Measurements from ENCODE around the gene RBM4B. TPM values are rescaled to one million over a fixed set of nuclear protein-coding genes. Genes with fewer than 3 reads are reported as not detected.
"Not testable (repeated sequence)": the region's sequence is repeated elsewhere in the genome, so short reads cannot be mapped to it uniquely, and the experiment has no call there.

Gene RBM4B
- polyA plus RNA-seq, 1 donor = 78.4 TPM

- DNase-seq = no peak
Observed at GRCh38 chr11:66646828-66647227, 30.9 kb downstream of the RBM4B start.

GRCh38 chr11:66643745-66644437, 33.8 kb downstream of the RBM4B start:
- no peak for DNase-seq

DNA sequence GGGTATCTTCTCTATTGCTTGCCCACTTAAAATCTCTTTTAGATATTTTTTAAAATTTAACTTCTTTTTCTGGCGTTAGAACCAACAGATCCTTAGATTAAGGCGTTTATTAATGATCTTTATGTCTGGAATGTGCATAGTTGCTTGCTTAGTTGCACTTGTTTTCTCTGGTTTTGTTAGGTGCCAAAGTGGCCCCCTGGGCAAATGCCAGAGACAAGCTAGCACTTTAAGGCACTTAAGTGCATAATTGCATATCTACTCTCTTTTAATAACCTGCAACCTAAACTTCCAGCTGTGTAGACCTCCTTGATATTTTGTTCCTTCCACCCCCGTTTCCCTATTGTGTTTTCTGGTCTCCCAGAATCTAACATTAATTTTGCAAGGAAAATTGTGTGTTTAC, 35.9 kb downstream of the RBM4B start:
- no peak for DNase-seq

DNA sequence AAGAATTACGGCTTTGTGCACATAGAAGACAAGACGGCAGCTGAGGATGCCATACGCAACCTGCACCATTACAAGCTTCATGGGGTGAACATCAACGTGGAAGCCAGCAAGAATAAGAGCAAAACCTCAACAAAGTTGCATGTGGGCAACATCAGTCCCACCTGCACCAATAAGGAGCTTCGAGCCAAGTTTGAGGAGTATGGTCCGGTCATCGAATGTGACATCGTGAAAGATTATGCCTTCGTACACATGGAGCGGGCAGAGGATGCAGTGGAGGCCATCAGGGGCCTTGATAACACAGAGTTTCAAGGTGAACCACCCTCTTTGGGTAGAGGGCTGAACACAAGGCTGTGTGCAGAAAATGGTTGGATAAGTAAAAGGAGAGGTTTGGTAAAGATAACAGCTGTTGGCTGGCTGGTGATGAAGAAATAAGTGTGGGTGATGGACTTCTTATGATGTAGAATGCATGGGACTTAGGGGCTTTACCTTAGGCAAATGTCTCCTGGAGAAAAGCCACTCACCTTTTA, 37.8 kb downstream of the RBM4B start:
- DNase-seq = not testable (repeated sequence)

- peak; percentile 36 for DNase-seq
Observed at GRCh38 chr11:66639066-66639813, 38.4 kb downstream of the RBM4B start.

DNA sequence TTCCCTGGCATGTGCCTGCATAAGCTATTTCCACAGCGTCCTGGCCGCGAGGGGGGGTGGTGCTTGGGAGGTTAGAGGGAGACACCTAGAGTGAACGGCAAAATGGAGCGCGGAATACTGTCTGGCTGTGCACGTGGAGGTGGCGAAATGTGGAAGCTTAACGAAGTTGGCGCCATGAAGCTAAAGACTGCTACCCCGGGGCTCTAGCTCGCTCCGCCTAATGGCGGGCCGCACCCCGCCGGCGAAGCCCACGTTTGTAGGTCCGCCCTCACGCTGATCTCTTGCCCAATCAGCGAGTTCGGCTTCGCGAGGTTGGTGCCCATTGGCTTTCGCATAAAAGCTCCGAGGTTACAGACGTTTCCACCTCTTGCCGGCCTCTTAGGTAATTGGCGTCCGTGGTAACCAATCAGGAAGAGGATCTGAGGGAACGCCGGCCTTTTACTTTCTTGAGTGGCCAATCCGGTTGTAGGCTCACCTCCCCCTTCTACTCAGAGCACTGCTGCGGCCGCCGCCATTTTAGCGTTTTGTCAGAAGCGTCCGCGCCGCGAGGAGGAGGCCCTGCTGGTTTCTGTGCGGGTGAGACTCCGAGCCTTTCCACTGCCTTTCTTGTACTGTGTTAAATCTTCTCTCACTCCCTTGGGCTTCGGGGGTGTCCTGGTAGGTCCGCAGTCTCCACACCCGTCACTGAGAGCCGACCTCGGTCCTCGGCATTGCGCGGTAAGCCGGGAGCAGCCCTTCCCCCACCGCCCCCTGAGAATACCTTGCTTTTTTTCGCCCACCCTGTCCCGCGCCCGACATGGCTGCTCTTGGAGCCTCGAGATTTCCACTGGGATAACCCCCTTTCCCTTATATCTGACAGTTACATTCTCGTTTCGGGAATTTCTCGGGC, 39.3 kb downstream of the RBM4B start, which contains the start of gene RBM4:
RBM4 (plus strand) TSS at position 527 of the 889 bp plus-strand sequence. CDS start 1,009 bp downstream, outside the sequence.
- peak; percentile 100 for DNase-seq

DNA sequence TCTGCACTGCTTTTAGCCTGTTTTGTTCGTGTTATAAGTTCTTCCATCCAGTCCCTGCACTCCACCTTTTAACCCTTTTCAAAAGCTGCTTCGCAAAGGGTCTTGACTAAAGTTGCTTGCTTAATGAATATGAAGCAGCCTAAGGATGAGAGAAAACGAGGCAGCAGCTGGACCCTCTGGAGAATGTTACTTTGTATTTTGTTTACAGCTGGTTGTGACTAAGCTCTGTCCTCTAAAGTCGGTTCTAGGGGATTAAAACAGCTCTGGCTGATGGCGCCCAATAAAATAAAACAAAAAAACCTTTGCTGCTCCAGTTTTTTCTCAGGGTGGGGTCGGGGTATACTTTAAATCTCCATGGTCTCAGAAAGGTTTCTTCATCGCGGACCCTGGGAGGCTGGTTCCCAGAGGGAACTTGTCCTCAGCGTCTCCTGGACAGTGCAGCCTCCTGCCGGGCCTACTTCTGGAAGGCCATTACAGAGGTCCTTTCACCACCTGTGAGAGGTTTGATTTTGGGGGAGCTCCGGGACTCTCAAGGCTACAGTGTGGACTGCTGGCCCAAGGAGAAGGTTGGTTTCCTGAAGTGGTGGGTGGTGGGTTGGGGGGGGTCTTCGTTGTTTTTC, 40.0 kb downstream of the RBM4B start:
- DNase-seq = no peak

DNA sequence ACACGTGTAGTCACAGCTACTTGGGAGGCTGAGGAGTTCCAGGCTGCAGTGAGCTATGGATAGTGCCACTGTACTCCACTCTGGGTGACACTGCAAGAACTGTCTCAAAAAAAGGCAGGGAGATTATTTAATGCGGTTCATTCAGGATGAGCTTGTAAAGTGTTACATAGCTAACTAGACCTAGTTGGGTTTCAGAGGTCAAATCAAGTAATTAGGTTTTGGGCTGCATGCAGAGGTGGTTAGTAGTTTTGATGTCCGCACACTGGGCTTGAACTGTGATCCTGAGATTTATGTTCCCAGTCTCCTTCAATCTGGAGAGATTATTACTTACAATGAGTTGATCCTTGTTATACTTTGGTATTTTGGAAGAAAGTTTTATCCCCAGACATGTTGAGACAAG, 41.3 kb downstream of the RBM4B start:
- no peak for DNase-seq

GRCh38 chr11:66632952-66633351, 44.7 kb downstream of the RBM4B start:
- DNase-seq = no peak

DNA sequence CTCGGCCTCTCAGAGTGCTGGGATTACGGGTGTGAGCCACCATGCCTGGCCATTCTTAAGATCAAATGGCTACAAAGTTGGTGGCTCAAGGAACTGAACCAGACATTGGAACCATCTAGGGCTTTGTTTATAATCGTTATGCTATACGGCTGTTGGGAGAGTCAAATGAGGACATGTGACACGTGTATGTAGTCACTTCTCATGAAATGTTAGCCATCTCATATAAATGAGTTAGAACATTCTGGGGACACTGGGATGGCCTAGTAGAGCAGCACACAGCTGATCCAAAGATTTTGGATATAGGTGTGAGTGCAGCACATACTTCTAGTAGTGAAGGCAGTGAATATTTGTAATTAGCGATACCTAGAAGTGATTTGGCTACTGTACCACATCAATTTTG, 45.8 kb downstream of the RBM4B start:
- DNase-seq = no peak

DNA sequence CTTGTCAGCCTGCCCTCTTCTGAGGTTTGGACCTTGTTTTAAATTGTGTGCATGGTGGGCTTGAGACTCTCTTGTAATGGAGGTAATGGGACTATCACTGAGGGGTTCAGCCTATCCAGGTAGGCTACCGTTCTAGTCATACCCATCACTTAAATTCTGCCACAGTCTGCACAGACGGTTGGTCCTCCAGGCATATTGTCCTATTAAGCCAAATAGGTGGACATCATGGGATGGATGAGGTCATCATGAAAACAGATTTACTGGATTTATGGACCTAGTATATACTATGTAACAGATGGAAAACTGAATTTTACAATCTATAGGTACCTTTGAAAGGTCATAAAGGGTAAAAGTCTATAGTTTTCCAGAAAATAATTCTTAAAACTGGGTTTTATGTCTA, 48.3 kb downstream of the RBM4B start:
- DNase-seq = no peak

DNA sequence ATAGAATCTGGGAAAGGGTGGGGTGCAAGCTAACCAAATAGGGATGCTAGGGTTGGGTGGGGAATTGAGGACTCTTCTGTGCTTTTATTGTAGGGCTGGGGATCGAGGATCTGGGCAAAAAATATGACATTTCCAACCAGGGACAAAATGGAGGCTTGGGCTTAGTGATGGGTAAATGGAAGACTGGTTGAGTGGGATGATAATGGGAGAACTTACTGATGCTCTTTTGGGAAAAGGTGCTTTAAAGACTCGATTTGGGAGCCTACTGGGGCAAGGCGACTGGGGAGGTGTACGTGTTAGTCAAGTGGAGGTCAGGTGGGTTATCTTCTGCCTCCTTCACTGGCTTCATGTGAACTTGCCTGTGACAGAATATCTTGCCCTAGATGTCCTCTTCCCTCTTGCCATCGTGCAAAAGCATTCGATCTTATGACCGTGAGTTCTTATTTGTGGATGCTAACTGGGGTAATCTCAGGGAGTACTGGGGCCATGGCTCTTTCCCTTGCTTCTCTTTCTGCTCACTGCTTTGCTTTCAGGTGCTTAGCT, 49.6 kb downstream of the RBM4B start:
- DNase-seq = no peak

DNA sequence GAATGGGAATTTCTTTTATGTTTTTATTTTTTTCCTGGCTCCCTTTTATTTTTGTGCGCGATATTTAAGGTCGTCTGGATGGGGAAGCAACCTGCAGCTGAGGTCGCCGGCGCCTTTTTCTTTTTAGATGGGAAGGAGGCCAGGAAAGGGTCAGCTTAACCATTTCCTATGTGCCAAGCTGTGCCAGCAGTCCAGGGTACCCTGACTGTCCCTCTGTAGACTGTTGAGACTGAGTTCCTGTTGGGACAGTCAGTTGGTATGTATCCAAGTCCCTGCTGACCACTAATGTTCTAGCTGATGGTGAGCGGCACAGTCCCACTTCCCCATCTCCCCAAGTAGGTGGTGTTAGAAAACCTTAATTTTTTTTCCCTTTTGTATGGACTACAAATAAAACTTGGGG, 50.8 kb downstream of the RBM4B start:
- DNase-seq = no peak

DNA sequence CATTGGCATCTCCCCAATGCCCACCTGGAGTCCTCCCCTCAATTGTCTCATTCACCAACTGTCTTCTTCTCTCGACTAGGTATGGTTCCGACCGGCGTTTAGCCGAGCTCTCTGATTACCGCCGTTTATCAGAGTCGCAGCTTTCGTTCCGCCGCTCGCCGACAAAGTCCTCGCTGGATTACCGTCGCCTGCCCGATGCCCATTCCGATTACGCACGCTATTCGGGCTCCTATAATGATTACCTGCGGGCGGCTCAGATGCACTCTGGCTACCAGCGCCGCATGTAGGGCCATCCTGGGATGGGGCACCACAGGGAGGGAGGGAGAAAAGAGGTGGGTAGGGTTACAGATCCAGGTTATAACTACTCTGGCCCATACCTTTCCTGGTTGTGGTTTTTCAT, 51.3 kb downstream of the RBM4B start:
- no peak for DNase-seq

DNA sequence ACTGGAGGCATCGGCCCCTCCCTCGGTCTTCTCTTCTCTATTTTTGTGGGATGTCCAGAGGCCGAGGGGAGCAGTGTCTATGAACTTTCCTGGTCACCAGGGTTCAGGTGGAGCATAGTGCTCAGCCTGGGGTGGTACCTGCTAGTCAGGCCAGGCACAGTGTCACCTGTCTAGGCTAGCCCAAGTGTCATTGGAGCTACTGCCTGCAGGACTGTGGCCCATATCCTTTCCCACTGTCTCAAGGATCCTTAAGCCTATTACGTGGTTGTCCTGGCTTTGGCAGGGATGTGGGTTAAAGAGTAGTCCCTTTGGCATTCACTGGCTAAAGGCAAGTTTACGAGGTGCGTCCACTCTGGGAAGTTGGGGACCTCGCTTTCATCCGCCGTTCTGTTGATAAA, 51.9 kb downstream of the RBM4B start:
- no peak for DNase-seq

GRCh38 chr11:66625041-66625751, 52.5 kb downstream of the RBM4B start:
- DNase-seq = no peak

GRCh38 chr11:66624450-66624849, 53.2 kb downstream of the RBM4B start:
- DNase-seq = no peak

DNA sequence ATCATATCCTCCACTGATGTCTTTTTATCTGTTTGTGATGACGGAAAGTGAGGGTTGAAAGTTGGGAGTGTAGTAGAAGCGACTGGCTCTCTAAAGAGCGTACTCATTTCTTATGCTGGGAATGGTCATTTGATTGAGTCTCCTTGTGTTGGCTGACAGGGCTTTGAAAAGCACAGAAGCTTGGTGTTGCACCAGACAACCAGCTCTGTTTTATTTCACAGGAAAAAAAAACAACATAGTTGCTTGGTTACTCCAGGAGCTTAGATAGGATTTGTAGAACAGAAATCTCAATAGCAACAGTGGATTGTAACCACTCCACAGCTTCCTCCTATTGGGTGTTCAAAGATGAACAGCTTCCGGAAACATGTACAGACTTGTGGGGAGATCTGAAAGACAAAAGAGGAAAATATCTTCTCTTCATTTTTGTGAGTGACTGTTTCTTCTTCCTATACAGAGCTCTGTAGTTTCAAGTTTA, 58.6 kb downstream of the RBM4B start:
- DNase-seq = no peak

DNA sequence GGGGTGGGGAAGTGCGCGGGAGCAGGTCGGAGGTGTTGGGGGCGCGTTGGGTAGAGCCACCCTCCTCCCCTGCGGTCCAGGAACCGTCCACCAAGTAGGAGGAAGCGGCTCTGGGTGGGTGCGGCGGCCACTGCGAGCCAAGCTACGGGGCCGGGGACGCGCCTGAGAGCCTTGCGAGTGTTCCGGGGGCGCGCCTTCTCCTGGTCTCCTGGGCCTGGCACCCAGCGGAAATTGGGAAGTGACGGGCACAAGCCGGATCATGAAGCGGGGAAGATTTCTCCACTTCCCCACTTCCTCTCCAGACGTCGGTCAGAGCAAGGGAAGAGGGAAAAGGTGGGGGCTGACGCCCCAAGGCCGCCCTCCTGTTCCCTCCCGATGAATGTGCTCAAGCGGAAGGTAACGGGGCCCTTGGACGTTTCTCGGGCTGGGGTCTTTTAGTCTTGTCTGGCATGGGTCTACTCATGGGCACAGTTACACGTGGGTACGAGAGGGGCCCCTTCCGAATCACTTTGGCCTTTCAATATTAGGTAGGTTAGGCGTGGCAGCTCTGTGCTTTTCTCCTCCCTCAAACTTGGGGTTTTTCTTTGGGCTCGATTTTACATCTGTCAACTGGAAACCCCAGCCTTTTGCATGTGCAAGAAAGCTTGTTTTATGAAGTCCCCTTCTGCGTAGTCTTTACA, 60.4 kb downstream of the RBM4B start:
- peak; percentile 41 for DNase-seq
